Upper lobe of left lung (tissue), 6 donors: ENCODE measurements around the gene FTCDNL1. TPM values are rescaled to one million over a fixed set of nuclear protein-coding genes. Genes with fewer than 3 reads are reported as not detected.

Experiments used
- ATAC-seq, 2 donors: fragments of 200-7000 bp; cut with Tn5 transposase; one replicate each; pipeline ENCODE4 v1.9.1; 2022; ENCODE audit warnings: mild to moderate bottlenecking in 2 of 2, moderate library complexity in 2 of 2; ENCODE audit not compliant: low FRiP score in 2 of 2
- DNase-seq, 2 donors: peaks; one replicate each; pipeline ENCODE4 v3.0.0-alpha.2; 2019 to 2020
- H3K27ac ChIP-seq, 4 donors: fragments of 200-600 bp; sonication (generic); one replicate each; pipeline ENCODE4 v1.5.1; 2016 to 2019
- H3K27me3 ChIP-seq, 4 donors: fragments of 200-600 bp; sonication (generic); one replicate each; pipeline ENCODE4 v1.5.1; 2017 to 2019
- H3K36me3 ChIP-seq, 4 donors: fragments of 200-600 bp; sonication (generic); one replicate each; pipeline ENCODE4 v1.5.1; 2016 to 2019
- H3K4me1 ChIP-seq, 4 donors: fragments of 200-600 bp; sonication (generic); one replicate each; pipeline ENCODE4 v1.5.1; 2018 to 2019
- H3K4me3 ChIP-seq, 4 donors: fragments of 200-600 bp; sonication (generic); one replicate each; pipeline ENCODE4 v1.5.1; 2017 to 2019; ENCODE audit warnings: mild to moderate bottlenecking in 2 of 4, moderate library complexity in 1 of 4
- H3K9me3 ChIP-seq, 4 donors: fragments of 200-600 bp; sonication (generic); one replicate each; pipeline ENCODE4 v1.5.1; 2018 to 2019
- EP300 ChIP-seq, 4 donors: sonication (generic); formaldehyde crosslinking; IDR thresholded peaks; one replicate each; pipeline ENCODE4 v1.5.1; 2017; ENCODE audit warnings: antibody characterized with exemption in 4 of 4, control low read depth in 2 of 4
- POLR2A ChIP-seq, 4 donors: fragments of 450-650 bp; IDR thresholded peaks; one replicate each; pipeline ENCODE4 v1.5.1; 2016 to 2017; ENCODE audit warnings: antibody characterized with exemption in 4 of 4, mild to moderate bottlenecking in 2 of 4
- POLR2AphosphoS5 ChIP-seq, 2 donors: sonication (generic); formaldehyde crosslinking; IDR thresholded peaks; one replicate each; pipeline ENCODE4 v1.5.1; 2017; ENCODE audit warnings: antibody characterized with exemption in 2 of 2
- WGBS, 2 donors: methylation state at CpG; one replicate each; pipeline ENCODE4 v1.1.5; 2017 to 2018; 5-methylcytosine and 5-hydroxymethylcytosine counted together
- total RNA-seq, 6 donors: library from RNA; depleted of rRNA in 4 of 6; stranded (reverse); fragments of >200 nt in 4 of 6; gene quantifications; one replicate each; pipeline versions ENCODE4 v1.1.0 to v1.2.1, GENCODE V29; 2016 to 2021
- TF ChIP-seq, protein P1 (sequence below), 6 experiments: fragments of 450-650 bp in 4 of 6; fragments of 200-600 bp in 2 of 6; sonication (generic) in 2 of 6; IDR thresholded peaks; one replicate each; pipeline ENCODE4 v1.5.1; 2016 to 2019; ENCODE audit warnings: antibody characterized with exemption in 6 of 6
- donor health status: DM: no; HTN: no; CAD: no; lungs with moderate emphysema.
- donor health status: DM: no; HTN: yes; CAD: no; lungs with severe emphysema.

Gene FTCDNL1
- total RNA-seq, 6 donors from 2014 or later = 2.8 to 4.2 (median 3.1) TPM

GRCh38 chr2:199739413-199740110 lies 111.4 kb downstream of the FTCDNL1 start:
- peak; percentile 66 to 84 for ATAC-seq
- WGBS, 2 donors = 31 to 35% methylated on average over 15 of the region's 15 CpGs
- H3K27me3 ChIP-seq = no peaks in the 10 kb centered on the region
- no peaks in the 10 kb centered on the region for H3K36me3 ChIP-seq
- peak in 1 of 2 donors; percentile 65 for DNase-seq
- TF ChIP-seq, protein P1, sequence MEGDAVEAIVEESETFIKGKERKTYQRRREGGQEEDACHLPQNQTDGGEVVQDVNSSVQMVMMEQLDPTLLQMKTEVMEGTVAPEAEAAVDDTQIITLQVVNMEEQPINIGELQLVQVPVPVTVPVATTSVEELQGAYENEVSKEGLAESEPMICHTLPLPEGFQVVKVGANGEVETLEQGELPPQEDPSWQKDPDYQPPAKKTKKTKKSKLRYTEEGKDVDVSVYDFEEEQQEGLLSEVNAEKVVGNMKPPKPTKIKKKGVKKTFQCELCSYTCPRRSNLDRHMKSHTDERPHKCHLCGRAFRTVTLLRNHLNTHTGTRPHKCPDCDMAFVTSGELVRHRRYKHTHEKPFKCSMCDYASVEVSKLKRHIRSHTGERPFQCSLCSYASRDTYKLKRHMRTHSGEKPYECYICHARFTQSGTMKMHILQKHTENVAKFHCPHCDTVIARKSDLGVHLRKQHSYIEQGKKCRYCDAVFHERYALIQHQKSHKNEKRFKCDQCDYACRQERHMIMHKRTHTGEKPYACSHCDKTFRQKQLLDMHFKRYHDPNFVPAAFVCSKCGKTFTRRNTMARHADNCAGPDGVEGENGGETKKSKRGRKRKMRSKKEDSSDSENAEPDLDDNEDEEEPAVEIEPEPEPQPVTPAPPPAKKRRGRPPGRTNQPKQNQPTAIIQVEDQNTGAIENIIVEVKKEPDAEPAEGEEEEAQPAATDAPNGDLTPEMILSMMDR (IDR thresholded peaks at IDR 0.05) = peak; percentile 77 to 87 (median 80)
- no peak for TF ChIP-seq POLR2A (IDR thresholded peaks at IDR 0.05)
- no peak for TF ChIP-seq EP300 (IDR thresholded peaks at IDR 0.05)
- no peak for TF ChIP-seq POLR2AphosphoS5 (IDR thresholded peaks at IDR 0.05)
- H3K4me3 ChIP-seq = no peak overlapping the region
- no peaks in the 10 kb centered on the region for H3K9me3 ChIP-seq
- H3K4me1 ChIP-seq = peaks cover 6 to 20% (median 15%) of the 10 kb centered on the region in 4 donors
- H3K27ac ChIP-seq = peak overlapping the region in 1 of 4 donors; percentile 49

GRCh38 chr2:199738727-199739412 lies 112.1 kb downstream of the FTCDNL1 start:
- Histone ChIP-seq H3K27ac (peak overlapping the region in 1 of 4 donors; percentile 49), H3K36me3 (no peaks in the 10 kb centered on the region), H3K27me3 (no peaks in the 10 kb centered on the region), H3K9me3 (no peaks in the 10 kb centered on the region), H3K4me1 (peaks cover 6 to 20% (median 15%) of the 10 kb centered on the region in 4 donors), H3K4me3 (no peak overlapping the region)
- TF ChIP-seq POLR2AphosphoS5 (IDR thresholded peaks at IDR 0.05) (peak in 1 of 2 donors; percentile 27), POLR2A (IDR thresholded peaks at IDR 0.05) (no peak), EP300 (IDR thresholded peaks at IDR 0.05) (peak in 1 of 4 donors; percentile 43)
- TF ChIP-seq, protein P1 (IDR thresholded peaks at IDR 0.05) = no peak
- ATAC-seq (peak in 1 of 2 donors; percentile 55), DNase-seq (no peak)
- WGBS, 2 donors = 33 to 46% methylated on average over 7 of the region's 7 CpGs

GRCh38 chr2:199734651-199735050 lies 116.3 kb downstream of the FTCDNL1 start:
- Histone ChIP-seq H3K4me1 (peaks cover 1 to 14% (median 10%) of the 10 kb centered on the region in 4 donors), H3K36me3 (no peaks in the 10 kb centered on the region), H3K27me3 (no peaks in the 10 kb centered on the region), H3K9me3 (no peaks in the 10 kb centered on the region), H3K27ac (no peak overlapping the region), H3K4me3 (no peak overlapping the region)
- ATAC-seq = no peak
- no peak for DNase-seq
- TF ChIP-seq EP300 (IDR thresholded peaks at IDR 0.05) (no peak), POLR2AphosphoS5 (IDR thresholded peaks at IDR 0.05) (no peak), POLR2A (IDR thresholded peaks at IDR 0.05) (no peak)
- 63 to 76% methylated on average over 1 of the region's 1 CpG for WGBS, 2 donors

DNA sequence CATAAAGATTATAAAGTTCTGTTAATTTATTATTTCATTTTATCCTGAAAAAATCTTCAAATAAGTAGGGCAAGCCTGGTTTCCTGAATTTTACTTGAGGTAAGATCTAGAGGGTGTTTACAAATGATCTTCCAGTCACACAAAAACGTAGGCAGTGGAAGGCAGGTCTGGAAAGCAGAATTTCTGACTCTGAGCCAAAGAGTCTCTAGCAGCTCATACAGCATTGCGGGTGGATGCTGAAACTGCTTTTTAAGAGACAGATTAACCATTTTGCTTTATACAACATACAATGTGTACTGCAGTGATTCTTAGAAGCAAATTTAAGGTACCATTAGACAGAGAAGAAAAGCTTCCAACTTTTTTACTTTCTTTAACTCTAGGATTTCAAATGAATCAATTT lies 117.0 kb downstream of the FTCDNL1 start:
- no peak for ATAC-seq
- Histone ChIP-seq H3K4me1 (peaks cover 0 to 7% (median 4%) of the 10 kb centered on the region in 4 donors), H3K27ac (no peak overlapping the region), H3K36me3 (no peaks in the 10 kb centered on the region), H3K4me3 (no peak overlapping the region), H3K9me3 (no peaks in the 10 kb centered on the region), H3K27me3 (no peaks in the 10 kb centered on the region)
- 40 to 42% methylated on average over 2 of the region's 2 CpGs for WGBS, 2 donors
- DNase-seq = no peak
- TF ChIP-seq EP300 (IDR thresholded peaks at IDR 0.05) = no peak
- no peak for TF ChIP-seq POLR2AphosphoS5 (IDR thresholded peaks at IDR 0.05)
- no peak for TF ChIP-seq POLR2A (IDR thresholded peaks at IDR 0.05)
- TF ChIP-seq, protein P1 (IDR thresholded peaks at IDR 0.05) = no peak

GRCh38 chr2:199727801-199728200 lies 123.2 kb downstream of the FTCDNL1 start:
- DNase-seq = no peak
- TF ChIP-seq EP300 (IDR thresholded peaks at IDR 0.05) = no peak
- TF ChIP-seq, protein P1 (IDR thresholded peaks at IDR 0.05) = no peak
- TF ChIP-seq POLR2A (IDR thresholded peaks at IDR 0.05) = no peak
- TF ChIP-seq POLR2AphosphoS5 (IDR thresholded peaks at IDR 0.05) = no peak
- WGBS, 2 donors = 63 to 73% methylated on average over 2 of the region's 2 CpGs
- no peaks in the 10 kb centered on the region for H3K27me3 ChIP-seq
- no peaks in the 10 kb centered on the region for H3K4me1 ChIP-seq
- H3K36me3 ChIP-seq = no peaks in the 10 kb centered on the region
- no peaks in the 10 kb centered on the region for H3K9me3 ChIP-seq
- H3K27ac ChIP-seq = no peak overlapping the region
- H3K4me3 ChIP-seq = no peak overlapping the region
- no peak for ATAC-seq
